IMR-90 (cell line): Measurements from ENCODE around the gene STK35.

Source experiments
- CHD1 ChIP-seq: IDR thresholded peaks from 2 replicates; pipeline ENCODE4 v1.6.1; 2012; ENCODE audit warnings: low read depth, low read length, improper control_type of control experiment
- CTCF ChIP-seq: conservative IDR thresholded peaks from 2 replicates; pipeline ENCODE4 v1.5.1; 2012; ENCODE audit warnings: mild to moderate bottlenecking, low read depth, low read length, improper control_type of control experiment
- NFE2L2 ChIP-seq: fragments of 150-350 bp; IDR thresholded peaks from 2 replicates; pipeline ENCODE4 v1.6.1; 2016; ENCODE audit warnings: low read depth, mild to moderate bottlenecking, low read length

GRCh38 chr20:2059411-2059810 is 42.2 kb upstream of the STK35 start:
- TF ChIP-seq CTCF (no peak), NFE2L2 (no peak), CHD1 (no peak)
